ENCODE data around the gene OR51B2.
"Not testable (repeated sequence)": the region's sequence is repeated elsewhere in the genome, so short reads cannot be mapped to it uniquely, and the experiment has no call there.

Gene OR51B2

GRCh38 chr11:5303626-5304025 lies 20.5 kb downstream of the OR51B2 start:
- TF ChIP-seq POLR2A (IDR thresholded peaks at IDR 0.05; ENCODE audit: extremely low read depth, insufficient read length) (no peak), MYC (IDR thresholded peaks at IDR 0.05; ENCODE audit: low read depth, low read length) (no peak), CTCF (IDR thresholded peaks at IDR 0.05; ENCODE audit: low read depth, low read length) (no peak), MAX (IDR thresholded peaks at IDR 0.05; ENCODE audit: low read depth, low read length) (no peak)
- DNase-seq (ENCODE audit: low read depth) = no peak

GRCh38 chr11:5301846-5302245 lies 22.3 kb downstream of the OR51B2 start, which contains the start of gene OR51B4:
OR51B4 (minus strand) TSS chr11:5301946; CDS start chr11:5301946, 0 bp downstream.
- DNase-seq (ENCODE audit: low read depth) = no peak
- no peak for TF ChIP-seq CTCF (IDR thresholded peaks at IDR 0.05; ENCODE audit: low read depth, low read length)
- no peak for TF ChIP-seq MAX (IDR thresholded peaks at IDR 0.05; ENCODE audit: low read depth, low read length)
- no peak for TF ChIP-seq POLR2A (IDR thresholded peaks at IDR 0.05; ENCODE audit: extremely low read depth, insufficient read length)
- H3K4me3 ChIP-seq (ENCODE audit: low read depth, low read length) = no peak within 1 kb of the TSS

More at GRCh38 chr11:5303626-5304025, 20.5 kb downstream of the OR51B2 start:
- no peak overlapping the region for H3K4me3 ChIP-seq (ENCODE audit: low read depth, low read length)

GRCh38 chr11:5300251-5300650 lies 23.8 kb downstream of the OR51B2 start:
- no peak for DNase-seq (ENCODE audit: low read depth)
- no peak overlapping the region for H3K4me3 ChIP-seq (ENCODE audit: low read depth, low read length)
- TF ChIP-seq POLR2A (IDR thresholded peaks at IDR 0.05; ENCODE audit: extremely low read depth, insufficient read length) (no peak), MAX (IDR thresholded peaks at IDR 0.05; ENCODE audit: low read depth, low read length) (no peak), CTCF (IDR thresholded peaks at IDR 0.05; ENCODE audit: low read depth, low read length) (no peak), MYC (IDR thresholded peaks at IDR 0.05; ENCODE audit: low read depth, low read length) (no peak)

- DNase-seq (ENCODE audit: low read depth) = no peak
- no peak for TF ChIP-seq MAX (IDR thresholded peaks at IDR 0.05; ENCODE audit: low read depth, low read length)
- TF ChIP-seq POLR2A (IDR thresholded peaks at IDR 0.05; ENCODE audit: extremely low read depth, insufficient read length) = no peak
- TF ChIP-seq CTCF (IDR thresholded peaks at IDR 0.05; ENCODE audit: low read depth, low read length) = no peak
- no peak for TF ChIP-seq MYC (IDR thresholded peaks at IDR 0.05; ENCODE audit: low read depth, low read length)
- H3K4me3 ChIP-seq (ENCODE audit: low read depth, low read length) = no peak overlapping the region
Measured at GRCh38 chr11:5298451-5298850, 25.6 kb downstream of the OR51B2 start.

GRCh38 chr11:5297721-5298323 lies 26.3 kb downstream of the OR51B2 start:
- no peak for TF ChIP-seq MAX (IDR thresholded peaks at IDR 0.05; ENCODE audit: low read depth, low read length)
- no peak for TF ChIP-seq POLR2A (IDR thresholded peaks at IDR 0.05; ENCODE audit: extremely low read depth, insufficient read length)
- TF ChIP-seq CTCF (IDR thresholded peaks at IDR 0.05; ENCODE audit: low read depth, low read length) = no peak
- no peak for TF ChIP-seq MYC (IDR thresholded peaks at IDR 0.05; ENCODE audit: low read depth, low read length)
- no peak overlapping the region for H3K4me3 ChIP-seq (ENCODE audit: low read depth, low read length)
- no peak for DNase-seq (ENCODE audit: low read depth)

- not testable (repeated sequence) for H3K4me3 ChIP-seq (ENCODE audit: low read depth, low read length); DNase-seq (ENCODE audit: low read depth)
Measured at GRCh38 chr11:5294342-5294995, 29.6 kb downstream of the OR51B2 start.
